GM20431 (cell line): ENCODE data around the gene MPP3.

Experiments used
- in situ Hi-C: fragments of 300-500 bp; cut with MseI, MboI; formaldehyde crosslinking; loops from one replicate; pipeline ENCODE4 v1.15.0; 2020; ENCODE audit warnings: low sequenced_read_pairs; ENCODE audit not compliant: unreplicated experiment

Gene MPP3

DNA sequence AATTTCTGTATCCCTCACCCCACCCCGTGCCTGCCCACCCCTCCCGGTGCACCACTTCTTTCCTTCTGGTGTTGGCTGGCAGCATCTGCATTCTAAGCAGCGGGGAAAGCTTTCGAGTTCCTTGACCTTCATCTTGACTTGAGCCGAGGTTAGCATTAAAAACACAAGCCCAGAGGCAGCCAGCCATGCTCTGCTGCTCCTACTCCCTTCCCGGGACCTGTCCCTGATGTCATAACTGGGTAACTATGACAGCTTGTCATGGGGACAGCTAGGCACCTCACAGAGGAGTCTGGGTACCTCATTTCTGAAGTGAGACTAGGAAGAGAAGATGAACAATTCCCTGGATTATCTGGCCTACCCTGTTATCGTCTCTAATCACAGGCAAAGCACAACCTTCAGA, 52.8 kb downstream of the MPP3 start, which contains the start of gene CFAP97D1:
Gene CFAP97D1, plus strand, starts transcription at position 301 of the 400 bp plus-strand sequence. Its CDS starts 28 bp downstream, at position 329.
- in situ Hi-C loops: no loop called here

- in situ Hi-C loops: no loop called here
These were observed 53.5 kb downstream of the MPP3 start for GRCh38 chr17:43779145-43780125.

GRCh38 chr17:43778337-43779144, 54.4 kb downstream of the MPP3 start, which contains the start of gene DUSP3:
Gene DUSP3, minus strand, starts transcription at chr17:43778977. Its CDS starts 53 bp downstream, at chr17:43778924.
- in situ Hi-C loops: no loop called here

DNA sequence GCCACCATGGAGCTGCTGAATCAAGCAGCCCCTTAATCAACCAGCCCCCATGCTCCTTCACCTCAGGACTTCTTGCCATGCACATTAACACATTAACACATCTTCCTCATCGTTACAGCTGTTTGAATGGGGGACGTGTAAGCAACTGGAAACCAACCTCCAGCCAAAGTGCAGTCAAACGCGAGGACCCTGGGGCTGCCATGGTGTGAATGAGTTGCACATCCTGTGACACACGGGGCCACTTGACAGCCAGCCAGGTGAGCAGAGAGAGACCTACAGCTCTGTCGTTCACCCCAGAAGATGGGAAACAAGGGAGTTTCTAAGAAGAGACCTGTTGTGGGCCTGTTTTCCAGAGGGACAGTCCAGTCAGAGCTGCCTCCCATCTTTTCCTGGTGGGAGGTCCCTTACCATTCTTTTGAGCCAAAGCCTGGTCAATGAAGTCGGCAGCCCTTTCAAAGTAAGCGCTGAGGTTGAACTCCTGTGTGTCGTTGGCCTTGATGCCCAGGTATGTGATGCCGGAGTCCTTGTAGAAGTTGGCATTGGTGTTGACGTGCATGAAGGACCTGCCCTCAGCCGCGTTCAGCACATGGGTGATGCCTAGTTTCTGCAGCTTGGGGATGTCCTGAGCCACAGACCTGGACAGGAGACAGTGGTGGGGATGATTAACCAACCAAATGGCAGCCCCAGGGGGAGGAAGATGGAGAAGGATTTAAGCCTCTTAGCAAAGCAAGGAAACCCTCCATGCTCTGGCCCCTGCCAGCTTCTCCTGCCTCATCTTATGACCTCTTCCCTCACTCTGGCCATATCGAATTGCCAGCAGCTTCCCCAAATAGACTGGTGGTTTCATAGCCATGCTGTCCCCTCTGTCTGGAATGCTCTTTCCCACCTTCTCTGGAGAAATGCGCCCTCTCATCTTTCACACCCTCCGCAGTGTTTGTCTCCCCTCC, 58.4 kb downstream of the MPP3 start:
- in situ Hi-C loops: no loop called here

- in situ Hi-C loops: no loop called here
These were observed 59.9 kb downstream of the MPP3 start for GRCh38 chr17:43772877-43773648.

GRCh38 chr17:43771463-43771862, 61.5 kb downstream of the MPP3 start:
- in situ Hi-C loops: no loop called here

DNA sequence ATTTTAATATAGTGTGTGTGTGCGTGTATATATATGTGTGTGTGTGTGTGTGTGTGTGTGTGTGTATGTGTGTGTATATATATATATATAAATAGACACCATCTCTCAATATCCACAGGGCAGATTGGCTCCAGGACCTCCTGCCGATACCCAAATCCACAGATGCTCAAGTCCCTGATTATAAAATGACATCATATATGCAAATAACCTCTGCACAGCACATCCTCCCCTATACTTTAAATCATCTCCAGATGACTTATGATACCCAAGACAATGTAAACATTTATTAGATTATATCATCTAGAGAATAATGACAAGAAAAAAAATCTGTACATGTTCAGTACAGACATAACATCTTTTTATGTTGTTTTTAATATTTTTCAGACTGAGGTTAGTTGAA, 62.0 kb downstream of the MPP3 start:
- in situ Hi-C loops: no loop called here

- in situ Hi-C loops: loop anchor here (10.0 kb wide), 1 partner anchor 195 kb away; no protein-coding TSS in a partner anchor
These were observed 63.1 kb downstream of the MPP3 start for GRCh38 chr17:43769859-43770258.

GRCh38 chr17:43769426-43769825, 63.5 kb downstream of the MPP3 start:
- in situ Hi-C loops: loop anchor here (10.0 kb wide), 1 partner anchor 195 kb away; no protein-coding TSS in a partner anchor

GRCh38 chr17:43768943-43769342, 64.0 kb downstream of the MPP3 start:
- in situ Hi-C loops: loop anchor here (10.0 kb wide), 1 partner anchor 194 kb away; no protein-coding TSS in a partner anchor

GRCh38 chr17:43768382-43768781, 64.6 kb downstream of the MPP3 start:
- in situ Hi-C loops: loop anchor here (10.0 kb wide), 1 partner anchor 194 kb away; no protein-coding TSS in a partner anchor

- in situ Hi-C loops: loop anchor here (10.0 kb wide), 1 partner anchor 193 kb away; no protein-coding TSS in a partner anchor
These were observed 65.3 kb downstream of the MPP3 start for GRCh38 chr17:43767713-43768059.

GRCh38 chr17:43767053-43767712, 65.8 kb downstream of the MPP3 start:
- in situ Hi-C loops: loop anchor here (10.0 kb wide), 1 partner anchor 192 kb away; no protein-coding TSS in a partner anchor

GRCh38 chr17:43766413-43767052, 66.4 kb downstream of the MPP3 start:
- in situ Hi-C loops: loop anchor here (10.0 kb wide), 1 partner anchor 192 kb away; no protein-coding TSS in a partner anchor

DNA sequence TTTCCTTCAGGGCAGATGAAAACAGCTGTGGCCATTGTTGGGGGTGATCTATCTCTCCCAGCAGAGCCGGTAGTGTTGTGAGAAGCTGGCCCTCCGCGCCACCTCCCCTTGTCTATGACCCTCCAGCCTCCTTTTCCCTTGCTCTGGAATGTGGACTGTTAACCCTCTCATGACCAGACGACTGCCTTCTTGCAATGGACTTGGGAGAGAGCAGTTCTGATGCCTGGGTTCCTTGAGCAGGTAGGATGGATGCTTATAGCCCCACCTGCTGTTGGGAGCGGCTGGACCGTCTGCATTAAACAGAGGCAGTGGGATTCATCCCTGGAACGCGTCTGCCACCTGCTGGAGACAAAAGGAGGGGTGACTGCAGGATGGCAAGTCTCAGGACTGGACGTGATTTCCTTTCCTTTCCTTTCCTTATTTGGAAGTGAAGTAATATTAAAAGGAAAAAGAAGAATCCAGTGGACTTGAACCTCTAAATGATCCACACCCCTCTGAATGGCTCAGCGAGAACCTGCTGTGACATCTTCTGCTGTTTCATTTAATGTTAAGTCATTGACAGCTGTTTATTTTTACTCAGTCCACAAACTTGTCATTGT, 72.6 kb downstream of the MPP3 start:
- in situ Hi-C loops: loop anchor here (5.0 to 10.0 kb wide), 2 partner anchors 68 to 186 kb away; no protein-coding TSS in a partner anchor

DNA sequence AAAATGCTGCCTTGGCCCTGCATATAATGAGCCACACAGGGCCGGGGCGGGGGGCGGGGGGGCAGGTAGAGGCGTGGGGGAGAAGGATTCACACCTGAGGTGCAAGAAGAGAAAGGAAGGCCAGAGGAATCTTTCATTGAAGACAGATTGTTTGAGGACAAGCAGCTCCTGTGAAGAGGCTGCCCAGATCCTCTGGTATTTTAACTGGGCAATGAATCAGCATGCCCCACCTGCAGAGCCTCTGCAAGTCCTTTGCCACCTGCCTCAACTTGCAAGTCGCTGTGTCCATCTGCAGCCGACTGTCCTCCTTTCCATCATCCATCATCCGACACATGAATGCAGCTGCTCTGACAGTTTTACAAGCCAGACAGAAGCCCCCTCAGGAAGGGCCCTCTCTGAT, 73.1 kb downstream of the MPP3 start:
- in situ Hi-C loops: loop anchor here (5.0 to 10.0 kb wide), 2 partner anchors 68 to 185 kb away; no protein-coding TSS in a partner anchor
